ENCODE data around the gene ANP32A.

- TF ChIP-seq CTCF (IDR thresholded peaks at IDR 0.05) (no peak), POLR2AphosphoS5 (IDR thresholded peaks at IDR 0.05) (peak; percentile 13 to 76 (median 75)), POLR2A (IDR thresholded peaks at IDR 0.05) (no peak), EP300 (IDR thresholded peaks at IDR 0.05) (no peak)
Measured at GRCh38 chr15:68795298-68795848, 25.3 kb downstream of the ANP32A start.
